CD4-positive, alpha-beta memory T cell (primary cell): ENCODE measurements around the gene SLC39A11. TPM values are rescaled to one million over a fixed set of nuclear protein-coding genes. Genes with fewer than 3 reads are reported as not detected.

Experiments
- CTCF ChIA-PET: fragments of 350-600 bp; sonication (Branson Sonifier 250); formaldehyde crosslinking; loops from one replicate; lab custom pipeline; 2021; ENCODE audit warnings: inconsistent platforms; ENCODE audit not compliant: partially characterized antibody; lab: Charles Lee
- POLR2A ChIA-PET: fragments of 350-600 bp; sonication (Branson Sonifier 250); formaldehyde crosslinking; loops from one replicate; lab custom pipeline; 2021; ENCODE audit not compliant: partially characterized antibody; lab: Charles Lee
- DNase-seq, 5 donors: peaks; one replicate each; pipeline versions ENCODE4 v3.0.0 to v3.0.0-alpha.2; 2020 to 2022; ENCODE audit warnings: mixed read lengths in 1 of 5
- H3K27ac ChIP-seq: one replicate; pipeline ENCODE4 v1.7.0; 2013; ENCODE audit warnings: low read depth, low read length
- H3K27me3 ChIP-seq: 2 replicates; pipeline ENCODE4 v1.7.0; 2013; ENCODE audit warnings: mild to moderate bottlenecking, low read length, moderate library complexity; ENCODE audit not compliant: insufficient read depth
- H3K36me3 ChIP-seq: 2 replicates; pipeline ENCODE4 v1.7.0; 2013; ENCODE audit warnings: mild to moderate bottlenecking, low read length, moderate library complexity; ENCODE audit not compliant: insufficient read depth
- H3K4me1 ChIP-seq: 2 replicates; pipeline ENCODE4 v1.7.0; 2013; ENCODE audit warnings: mild to moderate bottlenecking, low read length, moderate library complexity; ENCODE audit not compliant: insufficient read depth
- H3K4me3 ChIP-seq, 2 donors: one replicate each; pipeline ENCODE4 v1.7.0; 2013; ENCODE audit warnings: low read length in 2 of 2, mild to moderate bottlenecking in 1 of 2
- H3K9me3 ChIP-seq, 2 donors: one replicate each; pipeline ENCODE4 v1.7.0; 2013; ENCODE audit warnings: low read length in 2 of 2, control low read depth in 1 of 2; ENCODE audit not compliant: control insufficient read depth in 1 of 2
- H3K27ac Mint-ChIP-seq, 7 donors: one replicate each; pipeline ENCODE4 v1.8.0; 2020 to 2021; ENCODE audit warnings: mixed read lengths in 7 of 7, mild to moderate bottlenecking in 6 of 7, inconsistent platforms in 3 of 7, moderate library complexity in 3 of 7
- H3K27me3 Mint-ChIP-seq, 2 donors: one replicate each; pipeline ENCODE4 v1.8.0; 2020 to 2021; ENCODE audit warnings: mixed read lengths in 2 of 2
- H3K36me3 Mint-ChIP-seq, 2 donors: one replicate each; pipeline ENCODE4 v1.8.0; 2020 to 2021; ENCODE audit warnings: mixed read lengths in 2 of 2, inconsistent platforms in 1 of 2, mild to moderate bottlenecking in 1 of 2
- H3K4me1 Mint-ChIP-seq, 4 donors: one replicate each; pipeline ENCODE4 v1.8.0; 2020 to 2021; ENCODE audit warnings: mixed read lengths in 4 of 4, mild to moderate bottlenecking in 1 of 4
- H3K4me3 Mint-ChIP-seq, 8 donors: one replicate each; pipeline ENCODE4 v1.8.0; 2020 to 2021; ENCODE audit warnings: mixed read lengths in 8 of 8, mild to moderate bottlenecking in 7 of 8, moderate library complexity in 6 of 8, inconsistent platforms in 3 of 8
- H3K9me3 Mint-ChIP-seq, 8 donors: one replicate each; pipeline ENCODE4 v1.8.0; 2020 to 2021; ENCODE audit warnings: mixed read lengths in 8 of 8, mild to moderate bottlenecking in 5 of 8, inconsistent platforms in 3 of 8, moderate library complexity in 1 of 8
- intact Hi-C: fragments of 100-400 bp; cut with micrococcal nuclease; formaldehyde crosslinking; loops from one replicate; pipeline ENCODE4 v1.15.1; 2023
- polyA plus RNA-seq, 2 donors: library from polyadenylated mRNA; unstranded; fragments of 300-500 nt; fragmentation: Illumina TruSeq; gene quantifications; one replicate each; pipeline ENCODE4 v1.2.3, GENCODE V29; 2021
- total RNA-seq, 2 experiments: library from RNA; stranded (reverse); gene quantifications; one replicate each; pipeline ENCODE4 v1.2.3, GENCODE V29; 2021

SLC39A11 gene
- total and polyA plus RNA-seq, 4 experiments from 2014 or later = 15.9 to 23.7 (median 20.4) TPM

GRCh38 chr17:72693151-72693878, 399.2 kb downstream of the SLC39A11 start:
- no peaks in the 10 kb centered on the region for H3K4me1 ChIP-seq
- no peak overlapping the region for H3K4me3 ChIP-seq
- ChIA-PET POLR2A (no interaction called here), CTCF (interaction anchor here (0.5 to 3.3 kb wide), 2 partner anchors 34 to 395 kb away, joined by 3 to 8 read pairs; no protein-coding TSS in a partner anchor)
- Mint-ChIP-seq H3K36me3 (peaks cover 0 to 3% of the 10 kb centered on the region in 2 donors), H3K4me1 (no peaks in the 10 kb centered on the region), H3K27ac (no peak overlapping the region), H3K4me3 (no peak overlapping the region), H3K27me3 (no peaks in the 10 kb centered on the region), H3K9me3 (no peaks in the 10 kb centered on the region)
- intact Hi-C loops = no loop called here
- no peaks in the 10 kb centered on the region for H3K36me3 ChIP-seq
- no peaks in the 10 kb centered on the region for H3K27me3 ChIP-seq
- H3K9me3 ChIP-seq = no peaks in the 10 kb centered on the region
- H3K27ac ChIP-seq = no peak overlapping the region
- no peak for DNase-seq

DNA sequence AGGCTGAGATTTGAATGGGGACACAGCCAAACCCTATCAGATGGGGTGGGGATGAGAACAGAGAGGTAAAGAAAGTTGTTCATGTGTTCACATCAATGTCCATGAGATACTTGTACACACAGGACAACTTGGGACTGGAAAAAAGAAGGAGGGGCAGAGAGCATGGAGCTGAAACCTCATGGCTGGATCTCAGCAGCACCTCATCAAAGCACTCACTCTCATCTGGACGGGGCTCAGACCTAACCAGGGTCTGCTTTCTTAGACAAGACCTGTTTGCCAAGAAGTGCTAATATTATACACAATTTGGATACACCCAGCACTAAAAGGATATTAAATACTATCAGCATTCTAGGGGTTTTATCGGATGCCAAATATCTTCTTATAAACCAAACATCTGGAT, 399.8 kb downstream of the SLC39A11 start:
- intact Hi-C loops = no loop called here
- Mint-ChIP-seq H3K4me3 (no peak overlapping the region), H3K4me1 (no peaks in the 10 kb centered on the region), H3K27me3 (no peaks in the 10 kb centered on the region), H3K27ac (no peak overlapping the region), H3K9me3 (no peaks in the 10 kb centered on the region), H3K36me3 (peaks cover 0 to 3% of the 10 kb centered on the region in 2 donors)
- Histone ChIP-seq H3K4me1 (no peaks in the 10 kb centered on the region), H3K27me3 (no peaks in the 10 kb centered on the region), H3K36me3 (no peaks in the 10 kb centered on the region), H3K27ac (no peak overlapping the region), H3K9me3 (no peaks in the 10 kb centered on the region), H3K4me3 (no peak overlapping the region)
- ChIA-PET POLR2A (no interaction called here), CTCF (interaction anchor here (0.5 to 3.3 kb wide), 3 partner anchors 12 to 395 kb away, joined by 3 to 8 read pairs (median 3); no protein-coding TSS in a partner anchor)
- no peak for DNase-seq

DNA sequence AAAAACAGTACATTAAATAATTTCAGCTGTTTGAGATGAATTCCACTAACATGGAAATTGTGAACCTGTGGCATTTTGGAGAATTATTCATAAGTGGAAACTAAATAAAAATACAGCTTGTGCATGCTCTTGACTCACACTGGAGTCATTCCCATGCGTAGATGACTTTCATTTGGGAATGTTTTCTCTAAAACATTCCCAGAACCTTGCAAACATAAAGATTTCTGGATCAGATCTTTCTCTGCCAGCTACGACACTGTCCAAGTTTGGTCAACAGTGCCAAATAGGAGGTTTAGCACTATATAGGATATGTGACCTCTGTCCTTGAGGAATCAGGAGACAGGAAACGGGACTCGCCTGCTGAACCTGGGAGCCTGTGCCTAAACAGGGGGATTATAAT, 400.9 kb downstream of the SLC39A11 start:
- H3K27me3 ChIP-seq = no peaks in the 10 kb centered on the region

DNA sequence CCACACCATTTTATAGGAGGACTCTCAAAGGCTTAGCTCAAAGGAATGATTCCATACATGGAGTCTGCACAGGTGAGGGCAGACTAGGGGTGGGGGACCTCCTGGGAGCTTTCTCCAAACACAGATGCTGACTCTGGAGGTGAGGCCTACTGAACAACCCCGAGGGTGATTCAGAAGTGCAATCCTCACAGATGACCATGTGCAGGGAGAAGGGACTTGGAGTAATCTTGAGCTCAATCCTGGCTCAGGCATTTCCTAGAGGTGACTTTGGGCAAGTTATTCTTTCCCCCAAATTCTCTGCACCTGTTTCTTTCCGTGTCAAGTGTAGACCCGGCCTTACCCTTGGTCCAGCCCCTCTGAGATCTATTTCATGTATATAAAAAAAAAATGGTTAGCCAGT, 401.5 kb downstream of the SLC39A11 start:
- DNase-seq = no peak
- ChIA-PET CTCF (interaction anchor here (3.3 kb wide), 1 partner anchor 36 kb away, joined by 8 read pairs; no protein-coding TSS in a partner anchor), POLR2A (no interaction called here)
- Histone ChIP-seq H3K27me3 (no peaks in the 10 kb centered on the region), H3K4me3 (no peak overlapping the region), H3K4me1 (no peaks in the 10 kb centered on the region), H3K27ac (no peak overlapping the region), H3K9me3 (no peaks in the 10 kb centered on the region), H3K36me3 (no peaks in the 10 kb centered on the region)
- peaks cover 0 to 3% of the 10 kb centered on the region in 2 donors for H3K36me3 Mint-ChIP-seq
- H3K4me1 Mint-ChIP-seq = no peaks in the 10 kb centered on the region
- intact Hi-C loops = no loop called here
- H3K27ac Mint-ChIP-seq = no peak overlapping the region
- H3K27me3 Mint-ChIP-seq = no peaks in the 10 kb centered on the region
- H3K9me3 Mint-ChIP-seq = no peaks in the 10 kb centered on the region
- no peak overlapping the region for H3K4me3 Mint-ChIP-seq

More for the DNA sequence above, 400.9 kb downstream of the SLC39A11 start:
- Mint-ChIP-seq H3K9me3 (no peaks in the 10 kb centered on the region), H3K27ac (no peak overlapping the region), H3K36me3 (peaks cover 0 to 3% of the 10 kb centered on the region in 2 donors), H3K4me1 (no peaks in the 10 kb centered on the region), H3K27me3 (no peaks in the 10 kb centered on the region), H3K4me3 (no peak overlapping the region)
- no peaks in the 10 kb centered on the region for H3K36me3 ChIP-seq
- CTCF ChIA-PET = interaction anchor here (3.3 kb wide), 1 partner anchor 36 kb away, joined by 8 read pairs; no protein-coding TSS in a partner anchor
- POLR2A ChIA-PET = no interaction called here
- intact Hi-C loops = no loop called here
- no peaks in the 10 kb centered on the region for H3K9me3 ChIP-seq
- no peak overlapping the region for H3K4me3 ChIP-seq
- H3K27ac ChIP-seq = no peak overlapping the region
- no peaks in the 10 kb centered on the region for H3K4me1 ChIP-seq
- DNase-seq = no peak

DNA sequence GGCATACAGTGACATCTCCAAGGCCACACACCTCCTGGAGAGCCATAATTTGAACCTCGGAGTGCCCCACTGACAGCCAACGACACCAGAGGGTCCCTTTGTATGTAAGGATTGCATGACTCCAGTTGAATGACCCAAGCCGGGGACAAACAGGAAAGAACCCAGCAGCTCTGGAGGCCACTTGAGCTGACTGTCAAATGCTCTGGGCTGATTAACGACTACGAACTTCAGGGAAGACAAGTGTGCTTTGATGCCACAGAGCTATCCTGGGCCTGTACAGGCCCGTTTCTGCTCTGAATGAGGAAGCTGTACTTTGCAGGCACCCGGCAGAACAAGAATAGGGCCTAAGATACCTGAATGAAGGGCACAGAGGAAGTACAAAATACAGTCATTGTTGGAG, 404.6 kb downstream of the SLC39A11 start:
- no peak overlapping the region for H3K4me3 Mint-ChIP-seq
- ChIA-PET CTCF (no interaction called here), POLR2A (no interaction called here)
- no peaks in the 10 kb centered on the region for H3K27me3 ChIP-seq
- peaks cover 0 to 2% (median 0%) of the 10 kb centered on the region in 8 donors for H3K9me3 Mint-ChIP-seq
- H3K4me1 Mint-ChIP-seq = no peaks in the 10 kb centered on the region
- H3K27ac ChIP-seq = no peak overlapping the region
- no peaks in the 10 kb centered on the region for H3K36me3 ChIP-seq
- DNase-seq = no peak
- no peaks in the 10 kb centered on the region for H3K9me3 ChIP-seq
- H3K27ac Mint-ChIP-seq = no peak overlapping the region
- intact Hi-C loops = no loop called here
- no peak overlapping the region for H3K4me3 ChIP-seq
- H3K4me1 ChIP-seq = no peaks in the 10 kb centered on the region
- H3K27me3 Mint-ChIP-seq = no peaks in the 10 kb centered on the region
- H3K36me3 Mint-ChIP-seq = no peaks in the 10 kb centered on the region

DNA sequence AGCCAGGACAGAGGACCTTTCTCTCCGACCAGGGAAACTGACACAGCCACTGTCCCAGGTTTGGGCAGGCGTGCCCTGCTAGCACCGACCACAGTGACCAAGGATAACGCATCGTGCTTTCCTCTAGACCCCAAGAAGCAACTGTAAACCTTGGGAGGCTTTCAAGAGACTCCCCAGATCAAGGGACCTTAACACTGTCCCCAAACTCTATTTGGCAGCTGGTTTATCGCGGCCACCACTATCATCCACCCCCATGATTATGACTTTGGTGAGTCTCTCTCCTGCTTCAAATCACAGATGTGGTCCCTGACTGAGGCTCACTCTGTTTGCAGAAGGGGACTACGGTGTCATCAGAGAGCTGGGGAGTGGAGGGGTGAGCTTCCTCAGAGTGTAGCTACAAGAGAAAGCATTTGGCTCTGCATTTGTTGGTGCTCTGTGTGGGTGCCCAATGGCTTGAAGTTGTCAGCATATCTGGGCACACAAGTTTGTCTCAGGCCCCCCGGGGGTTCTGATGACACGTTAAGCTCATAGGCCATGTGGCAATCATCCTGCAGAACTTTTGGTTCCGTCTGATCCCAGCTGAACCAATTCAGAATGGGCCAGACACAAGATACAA, 408.0 kb downstream of the SLC39A11 start:
- intact Hi-C loops = no loop called here
- Histone ChIP-seq H3K4me1 (no peaks in the 10 kb centered on the region), H3K9me3 (no peaks in the 10 kb centered on the region), H3K4me3 (no peak overlapping the region), H3K27ac (no peak overlapping the region), H3K27me3 (no peaks in the 10 kb centered on the region), H3K36me3 (no peaks in the 10 kb centered on the region)
- peak overlapping the region in 1 of 7 donors; percentile 27 for H3K27ac Mint-ChIP-seq
- H3K4me1 Mint-ChIP-seq = peaks cover 0 to 2% (median 0%) of the 10 kb centered on the region in 4 donors
- H3K9me3 Mint-ChIP-seq = peaks cover 0 to 2% (median 0%) of the 10 kb centered on the region in 8 donors
- H3K27me3 Mint-ChIP-seq = no peaks in the 10 kb centered on the region
- peaks cover 0 to 1% of the 10 kb centered on the region in 2 donors for H3K36me3 Mint-ChIP-seq
- ChIA-PET CTCF (no interaction called here), POLR2A (no interaction called here)
- DNase-seq = no peak
- no peak overlapping the region for H3K4me3 Mint-ChIP-seq
